Activated CD8-positive, alpha-beta memory T cell treated with anti-CD3 and anti-CD28 coated beads for 24 hours (primary cell): Measurements from ENCODE around the gene SUCLA2.

Experiments used
- DNase-seq: peaks from one replicate; pipeline ENCODE4 v3.0.0-alpha.2; 2020

The SUCLA2 gene

DNA sequence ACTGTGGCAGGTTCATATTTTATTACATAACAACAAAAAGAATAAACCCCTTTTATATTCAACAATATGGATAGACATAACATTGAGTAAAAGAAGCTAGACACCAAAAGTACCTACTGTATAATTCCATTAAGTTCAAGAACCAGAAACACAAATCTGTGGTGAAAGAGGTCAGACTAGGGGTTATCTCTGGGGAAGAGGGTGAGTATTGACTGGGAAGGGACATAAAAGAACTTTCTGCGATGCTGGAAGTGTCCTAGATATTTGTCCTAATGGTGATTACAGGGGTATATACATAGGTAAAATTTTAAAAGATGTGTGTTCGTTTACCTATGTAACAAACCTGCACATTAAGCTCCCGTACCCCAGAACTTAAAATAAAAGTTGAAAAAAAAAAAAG is 103.0 kb downstream of the SUCLA2 start:
- no peak for DNase-seq

DNA sequence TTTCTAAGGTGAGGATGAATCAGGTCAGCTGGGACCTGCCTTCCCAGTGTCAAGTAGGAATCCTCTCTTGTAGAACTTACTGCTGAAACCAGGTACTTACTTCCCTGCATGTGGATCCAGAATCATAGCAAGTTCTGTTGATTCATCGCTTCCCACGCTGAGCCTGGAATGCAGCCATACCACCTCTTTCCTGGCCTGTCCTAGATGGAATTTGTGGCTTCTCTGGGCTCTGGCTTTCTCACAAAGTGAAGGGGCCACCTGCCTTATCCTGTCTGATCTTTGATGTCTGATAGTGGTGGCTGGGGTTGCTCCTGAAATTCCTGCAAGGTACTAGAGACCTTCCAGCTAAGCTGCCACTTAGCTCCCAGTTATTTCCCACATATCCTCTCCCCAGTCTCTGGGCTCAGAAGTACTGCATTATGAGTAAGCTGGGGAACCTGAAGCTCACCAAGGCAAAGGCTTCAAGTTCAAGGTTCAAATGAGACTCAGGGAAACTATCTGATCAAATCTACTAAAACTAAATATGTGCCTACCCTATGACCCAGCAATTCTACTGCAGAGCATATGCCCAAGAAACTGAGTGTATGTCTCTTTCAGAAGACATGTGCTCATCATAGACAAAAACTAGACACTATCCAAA is 103.5 kb downstream of the SUCLA2 start:
- DNase-seq = no peak

DNA sequence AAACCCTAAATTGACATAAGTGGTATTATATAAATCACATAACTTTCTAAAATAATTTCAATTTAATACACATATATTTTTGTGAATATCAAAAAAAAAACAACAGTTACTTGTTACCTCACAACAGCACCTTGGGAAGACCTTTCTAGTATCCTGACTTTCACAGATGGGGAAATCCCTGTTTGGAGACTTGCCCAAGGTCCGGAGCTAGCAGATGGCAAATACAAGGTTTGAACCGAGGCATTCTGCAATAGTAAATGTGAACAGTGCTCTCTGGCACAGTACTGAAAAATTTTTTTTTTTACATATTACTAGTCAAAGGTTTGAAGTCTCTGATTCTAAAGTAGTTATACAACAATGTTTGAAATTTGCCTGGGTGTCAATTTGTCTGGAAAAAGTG is 104.5 kb downstream of the SUCLA2 start:
- DNase-seq = no peak

DNA sequence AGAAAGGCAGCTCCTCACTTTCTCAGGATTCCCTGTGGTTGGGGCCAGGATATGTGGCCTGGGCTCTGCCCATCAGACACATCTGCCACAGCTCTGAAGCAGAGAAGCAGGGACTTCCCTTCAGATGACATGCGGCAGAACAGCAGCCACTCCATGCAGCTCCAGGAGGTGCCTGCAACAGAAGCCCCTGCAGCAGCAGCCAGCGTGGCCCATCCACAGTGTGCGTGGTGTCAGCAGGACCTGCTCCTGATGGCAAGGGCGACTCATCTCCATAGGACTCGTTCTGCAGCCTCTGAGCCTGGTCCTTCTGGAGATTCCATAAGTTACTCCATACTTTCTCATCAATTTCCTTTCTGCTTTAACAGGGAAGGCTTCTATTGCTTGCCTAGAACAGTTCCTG is 105.0 kb downstream of the SUCLA2 start:
- DNase-seq = no peak

DNA sequence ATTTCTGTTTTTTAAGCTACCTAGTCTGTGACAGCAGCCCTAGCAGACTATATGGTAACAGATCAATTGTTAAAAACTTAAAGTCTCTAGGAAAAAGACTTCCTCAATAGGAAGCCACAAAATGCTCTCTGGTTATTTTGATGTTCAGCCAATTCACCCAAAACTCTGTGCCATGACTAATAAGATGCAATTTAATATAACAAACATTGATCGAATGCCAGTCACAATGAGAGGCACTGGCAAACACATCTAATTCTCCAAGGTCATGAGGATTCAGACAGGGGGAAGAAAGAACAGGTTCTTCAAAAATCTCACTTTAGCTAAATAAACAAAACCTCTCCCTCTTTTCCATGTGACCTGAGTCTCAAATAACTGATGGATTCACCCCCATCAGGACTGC is 107.5 kb downstream of the SUCLA2 start:
- DNase-seq = no peak
